HepG2 (cell line): Measurements from ENCODE around the gene IL17A. TPM values are rescaled to one million over a fixed set of nuclear protein-coding genes. Genes with fewer than 3 reads are reported as not detected.

Source experiments
- BCL6 ChIP-seq: IDR thresholded peaks from 2 replicates; pipeline ENCODE4 v1.6.1; 2016; ENCODE audit warnings: missing genetic modification reagents, missing compliant biosample characterization
- CBFB ChIP-seq: sonication (generic); formaldehyde crosslinking; IDR thresholded peaks from 2 replicates; pipeline ENCODE4 v1.4.0; 2020; ENCODE audit warnings: missing genetic modification reagents
- CREM ChIP-seq, 2 experiments: sonication (generic) in 1 of 2; formaldehyde crosslinking in 1 of 2; IDR thresholded peaks; 2 replicates each; pipeline versions ENCODE4 v1.4.0 to v1.6.1; 2016 to 2020; ENCODE audit warnings: antibody characterized with exemption in 1 of 2, mild to moderate bottlenecking in 1 of 2, missing genetic modification reagents in 1 of 2
- CTCF ChIP-seq: sonication (generic); formaldehyde crosslinking; IDR thresholded peaks from 2 replicates; pipeline ENCODE4 v1.5.0; 2020; ENCODE audit warnings: mild to moderate bottlenecking, missing genetic modification reagents, moderate library complexity
- EP300 ChIP-seq, 3 experiments: sonication (generic) in 1 of 3; formaldehyde crosslinking in 1 of 3; IDR thresholded peaks; 2 replicates each; pipeline versions ENCODE4 v1.5.1 to v1.6.1; 2011 to 2020; ENCODE audit warnings: low read depth in 2 of 3, low read length in 2 of 3, borderline replicate concordance in 1 of 3, improper control_type of control experiment in 1 of 3, mild to moderate bottlenecking in 1 of 3, missing genetic modification reagents in 1 of 3, moderate library complexity in 1 of 3
- ETV5 ChIP-seq: IDR thresholded peaks from 2 replicates; pipeline ENCODE4 v1.6.1; 2018; ENCODE audit warnings: missing biosample characterization, missing genetic modification reagents, inconsistent platforms, borderline replicate concordance
- FOSL2 ChIP-seq: sonication (generic); formaldehyde crosslinking; IDR thresholded peaks from 2 replicates; pipeline ENCODE4 v1.4.0; 2020; ENCODE audit warnings: missing genetic modification reagents
- HHEX ChIP-seq: IDR thresholded peaks from 2 replicates; pipeline ENCODE4 v1.6.1; 2016; ENCODE audit warnings: control low read depth
- NCOR1 ChIP-seq: fragments of 200-600 bp; sonication (generic); IDR thresholded peaks from 2 replicates; pipeline ENCODE4 v1.7.0; 2017; ENCODE audit warnings: antibody characterized with exemption, low read length, borderline replicate concordance
- NR2F2 ChIP-seq: IDR thresholded peaks from 2 replicates; pipeline ENCODE4 v1.6.1; 2012; ENCODE audit warnings: low read depth, inconsistent platforms, borderline replicate concordance
- ONECUT2 ChIP-seq: sonication (generic); formaldehyde crosslinking; IDR thresholded peaks from 2 replicates; pipeline ENCODE4 v1.4.0; 2020; ENCODE audit warnings: missing genetic modification reagents
- PPARG ChIP-seq: conservative IDR thresholded peaks from 2 replicates; pipeline ENCODE4 v1.6.1; 2016; ENCODE audit warnings: missing biosample characterization, missing genetic modification reagents
- RARA ChIP-seq: IDR thresholded peaks from 2 replicates; pipeline ENCODE4 v1.6.1; 2016; ENCODE audit warnings: missing genetic modification reagents, missing compliant biosample characterization
- RXRA ChIP-seq: sonication (generic); formaldehyde crosslinking; IDR thresholded peaks from 2 replicates; pipeline ENCODE4 v1.5.1; 2020; ENCODE audit warnings: missing genetic modification reagents
- SOX13 ChIP-seq, 3 experiments: fragments of 450-650 bp in 1 of 3; sonication (generic) in 1 of 3; formaldehyde crosslinking in 1 of 3; IDR thresholded peaks in 2 of 3; conservative IDR thresholded peaks in 1 of 3; 2 replicates each; pipeline versions ENCODE4 v1.5.0 to v1.6.1; 2016 to 2020; ENCODE audit warnings: antibody characterized with exemption in 1 of 3, mild to moderate bottlenecking in 1 of 3, missing compliant biosample characterization in 1 of 3, missing genetic modification reagents in 1 of 3, moderate library complexity in 1 of 3
- SOX6 ChIP-seq, 2 experiments: fragments of 450-650 bp in 1 of 2; sonication (generic) in 1 of 2; formaldehyde crosslinking in 1 of 2; IDR thresholded peaks; 2 replicates each; pipeline versions ENCODE4 v1.4.0 to v1.6.1; 2017 to 2020; ENCODE audit warnings: antibody characterized with exemption in 1 of 2, mild to moderate bottlenecking in 1 of 2, missing genetic modification reagents in 1 of 2
- STAG1 ChIP-seq: sonication (generic); formaldehyde crosslinking; IDR thresholded peaks from 2 replicates; pipeline ENCODE4 v1.4.0; 2020; ENCODE audit warnings: missing genetic modification reagents
- TBX3 ChIP-seq: fragments of 450-650 bp; IDR thresholded peaks from 2 replicates; pipeline ENCODE4 v1.6.1; 2017; ENCODE audit warnings: antibody characterized with exemption, mild to moderate bottlenecking, inconsistent platforms, borderline replicate concordance
- TCF7 ChIP-seq: sonication (generic); IDR thresholded peaks from 2 replicates; pipeline ENCODE4 v1.6.1; 2016; ENCODE audit warnings: antibody characterized with exemption, low read depth
- TEAD3 ChIP-seq: optimal IDR thresholded peaks from 2 replicates; pipeline ENCODE3; 2016; ENCODE audit warnings: borderline replicate concordance
- THRA ChIP-seq: sonication (generic); formaldehyde crosslinking; IDR thresholded peaks from 2 replicates; pipeline ENCODE4 v1.4.0; 2020; ENCODE audit warnings: missing genetic modification reagents, borderline replicate concordance
- TOPORS ChIP-seq: sonication (generic); formaldehyde crosslinking; IDR thresholded peaks from 2 replicates; pipeline ENCODE4 v1.8.0; 2023; ENCODE audit warnings: mild to moderate bottlenecking, missing genetic modification reagents
- ZBTB34 ChIP-seq: sonication (generic); formaldehyde crosslinking; IDR thresholded peaks from 2 replicates; pipeline ENCODE4 v1.8.0; 2022; ENCODE audit warnings: mild to moderate bottlenecking, missing genetic modification reagents
- ZBTB42 ChIP-seq: sonication (generic); formaldehyde crosslinking; IDR thresholded peaks from 2 replicates; pipeline ENCODE4 v1.5.0; 2020; ENCODE audit warnings: mild to moderate bottlenecking, missing genetic modification reagents
- ZNF501 ChIP-seq: sonication (generic); formaldehyde crosslinking; IDR thresholded peaks from 2 replicates; pipeline ENCODE4 v1.5.1; 2020; ENCODE audit warnings: mild to moderate bottlenecking, moderate library complexity, missing genetic modification reagents
- ZNF709 ChIP-seq: sonication (generic); formaldehyde crosslinking; IDR thresholded peaks from 2 replicates; pipeline ENCODE4 v1.5.0; 2020; ENCODE audit warnings: mild to moderate bottlenecking, missing genetic modification reagents
- polyA plus RNA-seq, 8 experiments: library from polyadenylated mRNA; depleted of rRNA in 3 of 8; stranded (reverse) in 7 of 8; unstranded in 1 of 8; fragments of >200 nt; fragmentation: Illumina TruSeq in 4 of 8; extraction: Trizol in 4 of 8; gene quantifications; 2 replicates each; pipeline versions ENCODE4 v1.2.1 to v1.2.3, GENCODE V29; 2011 to 2016; ENCODE audit warnings: low read depth in 4 of 8, missing spikeins in 1 of 8, mixed read lengths in 1 of 8; ENCODE audit not compliant: insufficient read depth in 1 of 8
- total RNA-seq, 5 experiments: library from RNA; depleted of rRNA; stranded (reverse); fragments of >200 nt; fragmentation: Illumina TruSeq; extraction: Trizol; gene quantifications; 2 replicates each; pipeline ENCODE4 v1.2.3, GENCODE V29; 2016; ENCODE audit warnings: low read depth in 1 of 5

IL17A gene
- total and polyA plus RNA-seq, 2 of the 13 experiments (the other 11 are each of a cell fraction or from before 2014, with no cell fraction given): not detected

GRCh38 chr6:52213127-52213526 lies 27.0 kb downstream of the IL17A start (continued):
- TF ChIP-seq TOPORS (CRISPR knock-in tag) (no peak), ZNF501 (CRISPR knock-in tag) (no peak), FOSL2 (0 out of 2 replicates have a peak, but pooled peaks have one; percentile 19), TBX3 (peak; percentile 84), TEAD3 (peak; percentile 46), SOX13 (IDR thresholded peaks at IDR 0.05) (peak; percentile 33; the same call in 1 of the 2 replicates), SOX13 (CRISPR knock-in tag; conservative IDR thresholded peaks at IDR 0.05 in 1 of 2, IDR thresholded peaks at IDR 0.05 in 1 of 2) (peak in 1 of 2 experiments; percentile 31; a peak in 1 of 4 replicates), SOX6 (IDR thresholded peaks at IDR 0.05) (no peak), SOX6 (CRISPR knock-in tag; IDR thresholded peaks at IDR 0.05) (peak; percentile 24; the same call in 1 of the 2 replicates), ZBTB42 (CRISPR knock-in tag) (no peak), BCL6 (CRISPR knock-in tag) (peak; percentile 99), TCF7 (peak; percentile 90), PPARG (peak; percentile 87), EP300 (IDR thresholded peaks at IDR 0.05; ENCODE audit: low read depth in 2 of 2, low read length in 2 of 2) (peak in 1 of 2 experiments; percentile 46; a peak in 1 of 4 replicates), EP300 (CRISPR knock-in tag; IDR thresholded peaks at IDR 0.05; ENCODE audit: borderline replicate concordance) (no peak), NR2F2 (peak; percentile 86), ZNF709 (CRISPR knock-in tag) (no peak), THRA (CRISPR knock-in tag) (no peak), HHEX (CRISPR knock-in tag) (peak; percentile 85), RXRA (peak; percentile 75; the same call in 1 of the 2 replicates), CREM (IDR thresholded peaks at IDR 0.05) (peak; percentile 47; the same call in 1 of the 2 replicates), CREM (CRISPR knock-in tag; IDR thresholded peaks at IDR 0.05) (no peak), STAG1 (CRISPR knock-in tag) (peak; percentile 52; the same call in 1 of the 2 replicates), RARA (peak; percentile 95), ONECUT2 (CRISPR knock-in tag) (peak; percentile 78; the same call in 1 of the 2 replicates), CBFB (CRISPR knock-in tag) (peak; percentile 95), CTCF (CRISPR knock-in tag) (peak; percentile 63), NCOR1 (peak; percentile 79; the same call in 1 of the 2 replicates), ZBTB34 (CRISPR knock-in tag) (peak; percentile 27; the same call in 1 of the 2 replicates), ETV5 (peak; percentile 45; the same call in 1 of the 2 replicates)
